GM18519 (cell line): ENCODE data around the gene TSHZ1.
"Not testable (repeated sequence)": the region's sequence is repeated elsewhere in the genome, so short reads cannot be mapped to it uniquely, and the experiment has no call there.

ENCODE experiments used
- ATAC-seq: cut with Tn5 transposase; IDR thresholded peaks from one replicate; pipeline ENCODE4 v1.9.1; 2021; ENCODE audit warnings: mild to moderate bottlenecking, moderate library complexity; ENCODE audit not compliant: unreplicated experiment, low FRiP score

The TSHZ1 gene

GRCh38 chr18:75179819-75180600, 30.6 kb upstream of the TSHZ1 start:
- no peak for ATAC-seq

DNA sequence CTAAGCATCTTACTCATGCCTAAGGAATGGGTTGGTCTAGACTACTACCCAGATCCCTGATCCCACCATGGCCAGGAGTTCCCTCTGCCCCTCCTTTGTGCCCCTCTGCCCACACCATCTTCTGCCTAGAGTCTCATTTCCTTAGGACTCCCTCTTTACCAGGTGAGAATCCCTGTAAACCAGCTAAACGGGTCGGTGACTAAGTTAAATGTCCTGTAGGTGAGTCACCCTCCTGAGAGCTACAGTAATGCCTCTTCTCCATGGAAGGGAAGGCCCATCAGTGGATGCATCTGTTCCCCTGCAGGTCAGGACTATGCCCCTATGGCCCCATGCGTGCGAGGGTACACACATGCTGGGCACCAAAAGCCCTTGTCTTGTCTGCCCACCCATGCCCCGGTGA, 27.1 kb upstream of the TSHZ1 start:
- ATAC-seq, result no peak

- ATAC-seq, result no peak
Observed at GRCh38 chr18:75183973-75184493, 26.6 kb upstream of the TSHZ1 start.

GRCh38 chr18:75185460-75185859, 25.1 kb upstream of the TSHZ1 start:
- no peak for ATAC-seq

- not testable (repeated sequence) for ATAC-seq
Observed at GRCh38 chr18:75187702-75188101, 22.9 kb upstream of the TSHZ1 start.

DNA sequence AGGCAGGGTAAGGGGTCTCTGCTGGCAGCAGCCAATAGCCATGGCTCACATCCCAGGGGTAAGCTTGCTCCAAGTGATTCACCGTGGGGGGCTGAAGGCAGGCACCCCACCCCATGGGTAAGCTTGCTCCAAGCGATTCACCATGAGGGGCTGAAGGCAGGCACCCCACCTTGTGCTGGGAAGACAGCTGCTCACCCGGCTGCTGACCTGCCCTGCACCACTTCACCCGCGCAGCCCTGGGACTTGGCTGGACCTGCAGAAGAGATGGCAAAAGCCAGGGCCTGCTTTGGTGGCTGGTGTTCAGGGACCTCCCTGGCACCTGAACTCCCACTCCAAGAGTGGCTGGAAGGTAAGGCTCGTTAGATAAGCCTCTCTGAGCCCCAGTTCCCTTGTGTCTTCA, 20.9 kb upstream of the TSHZ1 start:
- ATAC-seq, result no peak

DNA sequence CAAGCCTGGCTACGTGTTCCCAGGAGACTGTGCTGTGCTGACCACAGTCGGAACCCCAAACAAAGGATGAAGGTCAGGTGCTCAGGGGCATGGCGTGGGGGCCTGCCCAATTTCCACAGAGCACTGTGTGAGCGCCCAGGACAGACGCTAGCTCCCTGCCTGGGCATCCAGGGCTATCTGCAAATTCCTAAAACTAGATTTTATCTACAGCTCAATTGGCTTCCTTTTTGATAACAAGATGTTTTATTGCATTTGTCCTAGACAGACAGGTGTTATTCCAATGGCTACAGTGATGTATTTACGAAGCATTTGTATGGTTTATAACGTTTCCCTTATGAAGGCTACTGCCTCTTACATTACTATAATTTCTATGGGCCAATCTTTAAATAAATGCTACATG, 17.7 kb upstream of the TSHZ1 start:
- no peak for ATAC-seq

DNA sequence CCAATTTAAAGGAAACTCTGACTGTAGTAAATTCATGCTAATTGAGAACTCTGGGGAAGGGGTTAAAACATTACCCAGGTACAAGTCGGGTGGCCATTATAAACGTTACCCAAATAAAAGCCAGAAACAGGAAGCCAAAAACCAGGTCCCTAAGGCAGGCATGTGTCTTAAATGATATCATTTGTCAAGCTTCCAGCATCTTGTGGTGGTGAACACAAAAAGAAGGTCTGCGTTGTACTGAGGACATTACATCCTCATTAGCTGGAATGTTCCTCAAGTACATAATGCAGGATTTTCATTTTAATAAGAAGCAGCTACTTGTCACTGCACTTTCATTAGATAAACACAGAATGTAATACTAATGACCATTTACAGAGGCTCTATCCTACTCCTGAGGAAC, 12.6 kb upstream of the TSHZ1 start:
- ATAC-seq, result no peak

- ATAC-seq, result no peak
Observed at GRCh38 chr18:75199327-75199726, 11.3 kb upstream of the TSHZ1 start.

DNA sequence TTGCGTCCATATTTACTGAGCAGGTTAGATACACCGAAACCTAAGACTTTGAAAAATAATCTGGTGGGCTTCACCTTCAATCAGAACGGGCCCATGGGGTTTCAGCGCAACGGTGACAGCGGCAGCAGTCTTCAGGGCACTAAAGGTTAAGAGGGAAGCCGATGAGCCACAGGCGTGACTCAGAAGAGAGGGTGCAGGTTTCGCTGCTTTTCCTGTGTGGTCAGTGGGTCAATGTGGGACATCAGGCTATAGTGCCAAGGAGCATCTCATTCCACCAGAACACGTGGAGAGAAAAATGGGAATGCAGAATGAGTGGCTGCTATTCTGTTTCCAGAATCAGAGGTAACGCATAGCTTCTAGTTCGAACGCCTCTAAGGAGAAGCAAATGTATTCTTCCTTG, 10.5 kb upstream of the TSHZ1 start:
- ATAC-seq, result no peak

- no peak for ATAC-seq
Observed at GRCh38 chr18:75200605-75201280, 9.9 kb upstream of the TSHZ1 start.

DNA sequence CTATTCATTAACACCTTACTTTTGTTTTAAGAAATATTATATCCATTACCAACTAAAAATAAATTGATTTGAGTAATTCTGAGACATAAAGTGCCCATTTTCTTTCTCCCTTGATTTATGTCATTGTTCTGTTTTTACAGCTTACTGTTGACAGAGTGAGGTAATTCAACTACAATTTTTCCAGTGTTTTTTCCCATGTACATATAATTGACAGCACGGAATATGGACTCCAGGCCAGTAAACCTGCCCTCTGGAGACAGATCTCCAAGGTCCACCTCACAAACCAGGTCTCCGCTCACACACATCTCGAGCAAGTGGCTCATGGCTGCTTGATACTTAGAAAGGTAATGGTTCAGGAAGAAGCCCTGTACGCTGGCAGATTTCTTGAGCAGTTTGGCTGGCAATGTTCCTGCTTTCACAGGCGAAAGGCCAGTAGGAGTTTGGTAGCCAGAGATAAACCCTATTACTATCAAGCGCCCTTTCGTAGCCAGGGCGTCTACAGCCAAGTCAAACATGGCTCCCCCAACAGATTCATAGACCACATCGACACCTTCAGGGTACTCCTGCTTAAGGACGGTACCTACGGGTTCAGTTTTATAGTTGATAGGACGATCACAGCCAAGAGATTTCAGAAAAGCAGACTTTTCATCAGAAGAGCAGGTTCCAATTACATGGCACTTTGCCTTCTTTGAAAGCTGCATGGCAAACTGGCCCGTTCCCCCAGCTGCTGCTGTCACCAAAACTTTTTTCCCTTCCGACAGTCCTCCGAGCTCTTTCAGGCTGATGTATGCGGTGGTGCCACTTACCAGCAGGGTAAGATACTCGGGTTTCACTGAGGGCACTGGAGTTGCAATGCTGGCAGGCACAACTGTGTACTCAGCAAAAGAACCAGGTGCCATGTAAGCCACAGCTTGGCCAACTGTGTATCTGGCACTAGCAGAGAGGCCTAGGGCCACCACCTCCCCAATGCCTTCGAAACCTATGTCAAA, 9.0 kb upstream of the TSHZ1 start:
- no peak for ATAC-seq

- no peak for ATAC-seq
Observed at GRCh38 chr18:75202696-75203365, 7.8 kb upstream of the TSHZ1 start.

DNA sequence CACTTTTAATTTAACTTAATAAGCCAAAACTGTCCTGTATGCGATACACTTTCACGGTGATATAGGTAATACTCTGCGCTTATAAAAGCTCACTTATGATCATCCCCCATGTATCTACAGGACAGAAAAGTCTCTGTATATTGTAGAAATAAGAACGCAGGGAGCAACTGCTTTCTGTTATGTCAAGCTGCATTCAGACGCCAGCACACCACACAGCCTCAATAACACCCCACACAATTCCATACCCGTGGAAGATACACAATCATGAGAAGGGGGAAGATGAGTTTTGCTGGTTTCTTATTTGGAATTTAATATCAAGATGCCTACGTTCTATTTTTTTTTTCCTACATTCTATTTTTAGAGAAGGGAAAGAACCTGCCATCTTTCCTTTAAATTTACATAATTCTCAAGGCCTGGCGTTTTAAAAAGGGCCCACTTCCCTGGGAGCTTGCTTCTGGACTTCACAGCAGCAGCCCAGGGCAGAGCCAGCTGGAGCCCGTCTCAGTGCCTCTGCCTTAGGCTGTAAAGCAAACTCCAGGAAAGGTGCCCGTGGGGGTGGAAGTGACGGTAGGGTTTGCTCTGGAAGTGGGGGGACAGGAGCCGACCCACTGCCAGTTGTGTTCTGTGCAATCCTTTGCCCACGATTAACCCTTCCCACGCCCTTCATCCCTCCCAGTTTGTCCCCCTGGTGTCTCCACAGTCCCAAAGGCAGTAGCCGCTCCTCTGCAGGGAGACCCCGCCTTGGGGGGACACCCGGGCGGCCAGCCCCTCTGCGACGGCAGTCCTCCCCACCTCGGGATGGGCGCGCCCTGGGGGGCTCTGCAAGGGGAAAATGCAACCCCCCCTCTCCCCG, 7.0 kb upstream of the TSHZ1 start:
- no peak for ATAC-seq

DNA sequence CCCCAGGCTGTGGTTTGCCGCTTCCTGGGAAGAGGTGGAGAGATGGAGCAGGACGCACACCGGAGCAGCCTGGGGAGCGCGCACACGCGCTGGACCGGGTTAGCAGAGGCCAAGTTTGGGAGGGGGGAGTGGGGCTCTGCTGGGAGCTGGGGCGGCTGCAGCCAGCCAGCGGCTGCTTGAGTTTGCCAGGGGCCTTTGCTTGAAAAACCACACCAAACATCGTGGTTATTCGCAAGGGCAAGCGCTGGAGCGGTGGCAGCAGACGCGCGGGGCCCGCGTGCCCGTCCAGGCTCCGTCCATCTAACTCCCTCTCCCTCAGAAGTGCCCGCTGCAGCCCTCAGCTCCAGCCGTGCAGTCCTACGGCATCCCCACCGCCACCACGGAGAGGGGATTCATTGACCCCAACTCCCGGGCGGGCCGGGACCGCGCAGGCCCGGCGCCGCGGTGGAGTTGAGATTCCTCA, 6.3 kb upstream of the TSHZ1 start:
- no peak for ATAC-seq

- no peak for ATAC-seq
Observed at GRCh38 chr18:75204732-75205513, 5.7 kb upstream of the TSHZ1 start.

DNA sequence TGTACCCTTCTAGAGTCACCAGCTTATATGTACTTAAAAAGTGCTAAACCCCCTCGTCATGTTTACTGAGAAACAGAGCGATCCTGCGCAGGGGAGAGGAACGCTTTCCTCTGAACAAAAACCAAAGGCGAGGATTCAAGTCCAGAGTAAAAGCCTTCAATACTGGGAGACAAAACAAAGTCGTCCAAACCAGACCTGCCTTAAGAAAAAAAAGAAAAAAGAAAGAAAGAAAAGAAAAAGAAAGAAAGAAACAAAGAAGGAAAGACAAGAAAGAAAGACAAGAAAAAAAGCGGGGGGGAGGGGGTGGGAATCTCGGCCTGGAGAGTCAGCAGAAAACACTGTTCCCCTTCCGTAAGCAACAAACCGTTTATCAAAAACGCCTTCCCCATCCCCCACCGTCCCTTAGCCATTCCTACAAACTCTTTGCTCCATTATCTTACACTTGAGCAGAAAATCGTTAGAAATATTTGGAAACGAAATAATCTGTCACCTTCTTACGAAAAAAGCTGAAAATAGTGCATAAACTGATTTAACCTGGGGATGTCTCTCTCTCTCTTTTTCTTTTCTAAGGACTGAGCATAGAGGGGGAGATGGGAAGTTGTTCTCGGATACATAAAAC, 5.0 kb upstream of the TSHZ1 start:
- ATAC-seq, result no peak
